Activated CD4-positive, alpha-beta T cell treated with anti-CD3 and anti-CD28 coated beads, Interleukin-2, Interleukin-4, amounts not matched to agents 100 ng/mL and 50 ng/mL, durations not matched to agents 16 hours and 8 hours (primary cell): Measurements from ENCODE around the gene MAPK10.

Experiments
- DNase-seq: peaks from one replicate; pipeline ENCODE4 v3.0.0-alpha.2; 2020; ENCODE audit warnings: low spot score

Gene MAPK10

DNA sequence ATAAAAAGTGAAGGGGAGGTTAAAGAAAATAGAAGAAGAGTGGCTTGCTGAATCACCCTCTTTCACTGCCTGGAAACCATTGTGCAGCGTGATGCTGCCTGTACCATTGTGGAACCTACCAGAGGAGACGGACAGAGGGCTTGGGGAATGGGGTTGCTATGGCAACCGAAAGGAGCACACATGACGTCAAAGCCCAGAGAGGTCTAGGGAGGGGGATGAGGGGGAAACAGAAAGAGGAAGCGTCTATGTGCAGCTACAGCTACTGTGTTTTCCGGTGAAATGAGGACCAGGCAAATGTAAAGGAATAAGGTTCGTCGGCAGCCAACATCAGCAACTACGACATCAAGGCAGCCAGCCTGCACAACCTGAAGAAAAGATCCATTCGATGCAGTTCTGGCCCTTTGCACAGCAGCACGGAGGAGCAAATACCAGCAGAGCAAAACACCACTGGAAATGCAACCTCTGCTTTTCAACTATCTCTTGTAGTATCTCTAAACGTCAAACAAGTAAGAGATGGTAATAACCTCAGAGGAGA lies at the start of gene MAPK10:
TSS of gene MAPK10 (minus strand) at position 110 of the 535 bp plus-strand sequence.
- DNase-seq: peak; percentile 42

DNA sequence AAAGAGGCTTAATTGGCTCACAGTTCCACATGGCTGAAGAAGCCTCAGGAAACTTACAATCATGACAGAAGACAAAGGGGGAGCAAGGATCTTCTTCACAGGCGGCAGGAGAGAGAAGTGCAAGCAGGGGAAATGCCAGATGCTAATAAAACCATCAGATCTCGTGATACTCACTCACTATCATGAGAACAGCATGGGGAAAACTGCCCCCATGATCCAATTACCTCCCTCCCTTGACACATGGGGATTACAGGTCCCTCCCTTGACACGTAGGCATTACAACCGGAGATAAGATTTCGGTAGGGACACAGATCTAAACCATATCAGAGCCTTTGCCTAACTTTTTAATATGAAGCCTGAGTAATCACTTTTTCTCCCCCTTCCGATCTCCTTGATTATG lies 43.7 kb upstream of the MAPK10 start:
- DNase-seq: no peak

DNA sequence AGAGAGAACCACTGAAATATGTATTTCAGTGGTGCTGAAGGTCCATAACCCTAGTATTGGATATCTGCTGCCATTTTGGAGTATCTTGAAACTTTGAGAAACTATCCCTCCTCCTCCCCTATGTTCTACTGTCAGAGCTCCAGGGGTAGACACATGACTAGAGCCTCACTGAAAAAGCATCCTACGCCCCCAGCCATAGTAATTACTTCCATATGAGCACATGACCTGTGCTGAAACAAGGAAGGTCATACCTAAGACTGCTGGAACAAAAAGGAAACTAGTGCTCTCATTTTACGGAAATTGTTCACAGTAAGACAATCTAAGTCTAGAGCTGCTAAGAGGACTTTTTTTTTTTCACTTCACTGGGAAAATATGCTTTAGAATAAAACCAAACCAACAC lies 42.0 kb upstream of the MAPK10 start:
- no peak for DNase-seq

DNA sequence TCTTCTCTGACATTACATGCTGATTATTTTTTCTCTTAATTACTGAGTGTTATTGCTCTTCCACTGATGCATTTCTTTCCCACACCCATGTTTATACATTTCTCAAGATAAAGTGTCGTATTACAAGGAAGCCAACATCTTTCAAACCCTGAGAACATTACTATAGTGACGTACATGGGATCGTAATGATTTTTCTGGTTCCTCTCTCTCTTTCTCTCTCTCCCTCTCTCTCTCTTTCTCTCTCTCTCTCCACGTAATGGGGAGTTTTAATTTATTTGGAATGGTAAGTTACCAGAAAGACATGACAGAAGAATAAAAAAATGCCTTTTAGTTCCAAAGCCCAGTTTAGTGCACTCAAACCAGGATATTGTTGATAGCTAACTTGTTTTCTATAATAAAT lies 40.4 kb upstream of the MAPK10 start:
- DNase-seq: no peak

DNA sequence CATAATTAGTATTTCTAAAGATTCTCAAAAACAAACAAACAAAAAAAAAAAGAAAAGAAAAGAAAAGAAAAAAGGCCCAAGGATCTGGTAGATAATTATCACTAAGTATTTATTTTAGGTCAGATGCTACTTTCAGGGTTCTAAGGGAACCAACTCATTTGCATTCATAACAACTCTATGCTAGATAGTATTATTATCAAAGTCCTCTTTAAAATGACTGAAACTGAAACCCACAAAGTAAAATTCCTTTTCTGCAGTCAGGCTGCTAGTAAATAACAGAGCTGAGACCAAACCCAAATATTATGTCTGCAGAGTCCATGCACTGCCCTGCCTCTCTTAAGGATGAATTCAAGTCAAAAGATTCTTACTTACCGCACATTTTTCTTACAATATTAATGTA lies 38.3 kb upstream of the MAPK10 start:
- DNase-seq: no peak

DNA sequence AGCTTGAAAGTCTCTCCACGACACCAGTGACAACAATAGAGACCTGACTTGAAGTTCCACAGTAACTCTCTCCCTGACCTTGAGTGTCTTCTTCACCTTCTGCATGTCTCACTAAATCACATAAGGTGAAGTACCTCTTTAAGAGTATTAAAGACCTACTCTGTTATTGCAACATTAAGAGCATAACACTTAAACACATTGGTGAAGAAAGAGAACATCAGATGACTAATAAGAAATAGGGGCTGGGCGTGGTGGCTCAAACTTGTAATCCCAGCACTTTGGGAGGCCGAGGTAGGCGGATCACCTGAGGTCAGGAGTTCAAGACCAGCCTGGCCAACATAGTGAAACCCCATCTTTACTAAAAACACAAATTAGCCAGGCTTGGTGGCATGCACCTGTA lies 33.9 kb upstream of the MAPK10 start:
- no peak for DNase-seq

DNA sequence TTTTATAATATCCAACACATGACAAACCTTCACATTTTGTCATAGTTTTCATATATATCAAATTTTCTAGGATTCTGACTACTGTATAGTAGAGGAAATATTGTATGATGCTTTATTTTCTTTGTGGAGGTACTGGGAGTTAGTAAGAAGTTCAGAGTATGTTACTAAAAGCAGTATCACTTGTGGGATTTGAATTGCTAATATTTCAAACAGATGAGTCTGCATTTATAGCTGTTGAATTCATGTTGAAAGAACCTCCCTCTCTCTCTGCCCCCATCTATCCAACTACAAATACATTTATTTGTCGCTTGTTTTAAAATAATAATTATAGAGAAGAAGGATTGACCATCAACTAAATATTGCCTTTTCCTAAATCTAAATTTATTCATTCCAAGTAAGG lies 29.8 kb upstream of the MAPK10 start:
- no peak for DNase-seq

DNA sequence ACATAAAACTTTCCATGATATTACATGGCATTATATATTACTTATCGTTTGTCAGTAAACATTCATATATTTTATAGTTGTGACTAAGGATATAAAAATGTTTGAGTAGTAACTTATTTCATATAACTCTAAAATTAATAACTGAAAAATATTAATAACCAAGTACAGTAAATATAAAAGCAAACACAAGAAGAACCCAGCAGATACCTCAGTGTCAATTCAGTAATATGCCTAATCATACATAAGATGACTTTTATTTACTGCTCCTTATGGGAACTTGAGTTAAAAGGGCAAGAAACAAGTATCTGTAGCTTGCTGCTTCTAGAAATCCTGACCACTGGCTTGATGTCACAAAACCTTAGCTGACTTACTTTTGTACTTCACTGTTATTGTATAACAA lies 28.4 kb upstream of the MAPK10 start:
- DNase-seq: no peak

DNA sequence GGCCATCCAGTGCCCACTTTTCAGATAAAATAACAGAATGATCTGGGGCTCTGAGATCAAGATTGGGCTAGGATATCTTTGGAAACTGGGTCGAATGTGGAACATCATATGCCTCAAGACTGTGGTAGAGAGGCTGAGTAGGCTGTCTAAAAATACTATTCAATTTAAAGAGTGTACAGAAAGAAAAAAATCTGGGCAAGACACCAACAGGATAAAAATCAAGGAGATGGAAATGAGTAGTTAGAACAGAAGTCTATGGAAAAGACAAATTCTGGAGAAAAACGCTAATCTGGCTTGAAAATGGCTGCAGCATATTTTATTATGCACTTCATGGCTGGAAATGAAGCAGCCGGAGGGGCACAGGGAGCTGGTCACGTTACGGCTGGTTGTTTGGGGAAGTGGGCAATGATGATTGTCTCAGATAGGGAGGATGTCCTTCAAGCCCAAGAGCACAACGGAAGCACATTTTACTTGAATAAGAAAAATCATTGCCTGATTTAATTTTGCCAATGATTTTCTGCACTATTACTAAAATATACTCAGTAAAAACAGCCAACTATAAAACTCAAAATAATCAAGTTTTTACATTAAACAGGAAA lies 27.1 kb upstream of the MAPK10 start:
- DNase-seq: no peak

DNA sequence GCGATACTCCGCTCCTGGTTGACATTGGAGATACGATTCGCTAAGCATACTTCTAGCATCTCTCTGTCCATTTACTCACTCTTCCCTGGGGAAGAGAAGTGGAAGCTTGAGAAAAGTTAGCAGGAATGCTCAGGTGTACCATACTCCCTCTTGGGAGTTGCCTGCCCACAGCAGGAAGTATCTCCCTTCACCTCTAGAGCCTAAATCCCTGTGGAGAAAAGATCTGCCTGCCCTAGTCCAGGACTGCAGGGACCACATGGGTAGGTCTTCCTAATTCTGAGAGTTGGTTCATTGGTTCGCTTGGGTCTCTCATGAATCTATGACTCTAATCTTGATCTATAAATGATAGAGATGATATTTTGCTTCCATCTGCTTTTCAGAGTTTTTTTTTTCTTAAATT lies 26.3 kb upstream of the MAPK10 start:
- no peak for DNase-seq

DNA sequence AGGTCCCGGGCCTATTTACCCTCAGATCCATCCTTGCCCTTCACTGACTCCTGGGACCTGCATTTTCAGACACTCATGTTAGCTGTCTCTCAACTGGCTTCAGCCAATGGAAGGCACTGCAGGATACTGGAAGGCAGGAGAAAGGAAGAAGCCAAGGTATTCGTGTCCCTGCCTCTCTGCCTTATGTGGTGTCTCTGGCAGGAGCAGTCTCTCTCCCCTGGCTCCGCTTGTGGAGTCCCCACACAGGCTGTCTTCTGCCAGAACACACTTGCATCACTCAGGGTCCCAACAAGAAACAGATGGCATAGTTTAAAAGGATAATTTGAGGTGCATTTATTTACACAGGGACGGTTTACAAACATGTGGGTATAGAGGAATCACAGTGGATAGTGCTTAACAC lies 21.6 kb upstream of the MAPK10 start:
- DNase-seq: no peak

DNA sequence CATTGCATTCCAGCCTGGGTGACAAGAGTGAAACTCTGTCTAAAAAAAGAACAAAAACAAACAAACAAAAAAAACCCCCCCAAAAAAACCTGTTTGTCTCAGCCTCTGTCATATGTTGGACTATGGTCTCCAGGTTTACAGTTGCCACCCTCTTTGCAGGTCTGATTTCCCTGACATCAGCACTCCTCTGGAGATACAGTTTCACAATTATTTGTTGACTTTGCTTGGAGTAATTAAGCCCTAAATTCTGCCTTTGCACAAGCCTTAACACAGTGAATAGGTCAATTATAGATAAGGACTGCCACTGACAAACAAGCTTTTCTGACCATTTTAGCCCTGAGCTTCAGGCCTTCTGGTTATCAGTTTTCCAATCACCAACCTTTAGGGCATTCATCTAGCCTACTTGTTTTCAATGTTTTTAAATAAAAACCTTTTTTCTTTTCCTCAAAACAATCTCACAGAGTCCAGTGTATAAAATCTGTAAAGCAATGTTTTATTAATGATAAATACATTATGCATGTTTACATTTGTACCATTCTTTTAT lies 20.4 kb upstream of the MAPK10 start:
- DNase-seq: no peak

DNA sequence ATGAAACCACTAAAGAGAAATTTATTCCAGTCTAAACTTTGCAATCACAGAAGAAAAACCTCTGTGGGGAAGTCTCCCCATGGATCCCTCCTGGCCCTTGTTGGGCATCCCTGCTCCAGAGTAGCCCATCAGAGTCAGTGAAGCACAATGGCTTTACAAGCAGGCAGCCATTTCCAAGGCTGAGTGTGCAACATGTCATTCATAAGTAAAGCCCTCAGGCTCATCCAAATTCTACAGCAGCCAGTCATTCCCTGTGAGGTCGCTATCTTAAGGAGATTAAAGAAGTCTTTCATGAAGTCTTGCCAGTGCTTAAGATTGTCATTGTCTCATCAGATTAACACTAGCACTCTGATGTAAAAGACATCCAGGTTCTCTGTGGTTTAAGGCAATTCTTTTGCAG lies 17.0 kb upstream of the MAPK10 start:
- no peak for DNase-seq

DNA sequence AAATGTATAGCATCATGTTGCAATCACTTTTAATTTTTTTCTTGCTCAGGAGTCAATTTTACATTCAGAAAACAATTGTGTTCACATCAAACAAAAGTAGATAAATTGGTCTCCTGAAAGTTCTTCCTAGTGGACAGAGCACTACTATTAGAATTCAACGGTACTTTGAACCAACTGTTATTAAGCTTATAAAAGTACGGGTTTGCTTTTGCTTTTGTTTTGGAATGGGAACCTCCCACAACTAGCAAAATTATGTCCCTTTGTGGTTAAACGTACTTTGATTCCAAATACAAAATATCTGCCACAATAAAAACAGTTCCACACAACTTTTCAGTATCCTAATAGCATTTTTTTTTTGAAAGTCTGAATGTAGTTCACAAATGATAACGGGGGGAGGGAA lies 8.6 kb upstream of the MAPK10 start:
- no peak for DNase-seq

DNA sequence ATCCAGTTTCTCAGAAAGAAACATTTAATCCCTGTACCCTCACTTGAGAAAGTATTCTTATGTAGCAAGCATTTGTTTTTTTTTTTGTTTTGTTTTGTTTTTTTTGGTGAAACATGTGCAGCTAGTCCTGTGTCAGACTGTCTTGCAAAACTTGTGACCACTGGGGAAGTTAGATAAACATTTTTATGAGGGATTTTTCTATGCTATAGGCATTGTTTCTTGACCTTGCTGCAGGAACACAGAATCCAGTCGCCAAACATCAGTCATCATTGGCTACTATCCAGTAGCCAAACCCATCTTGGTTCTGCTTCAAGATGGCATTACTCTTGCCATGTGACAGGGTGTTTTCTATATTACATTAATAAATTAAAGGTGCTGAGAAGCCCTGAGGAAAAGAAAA lies 7.7 kb upstream of the MAPK10 start:
- DNase-seq: no peak

DNA sequence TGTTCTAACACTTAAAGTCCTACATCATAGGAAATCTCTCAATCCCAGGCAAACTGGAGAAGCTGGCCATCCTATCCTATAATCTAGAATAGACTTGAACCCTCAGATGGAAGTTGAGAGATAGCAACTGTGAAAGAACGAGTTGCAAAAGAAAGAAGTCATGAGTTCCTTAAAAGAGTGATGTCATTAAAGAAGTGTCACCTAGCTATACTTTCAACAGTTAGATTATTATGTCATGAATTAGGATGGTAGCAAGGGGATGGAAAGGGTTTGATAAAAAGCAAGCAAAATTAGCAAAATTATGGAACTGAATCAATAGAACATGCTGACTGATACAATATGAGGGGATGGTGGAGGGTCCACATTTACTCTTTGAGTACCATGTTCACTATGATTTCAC lies 7.1 kb upstream of the MAPK10 start:
- no peak for DNase-seq

DNA sequence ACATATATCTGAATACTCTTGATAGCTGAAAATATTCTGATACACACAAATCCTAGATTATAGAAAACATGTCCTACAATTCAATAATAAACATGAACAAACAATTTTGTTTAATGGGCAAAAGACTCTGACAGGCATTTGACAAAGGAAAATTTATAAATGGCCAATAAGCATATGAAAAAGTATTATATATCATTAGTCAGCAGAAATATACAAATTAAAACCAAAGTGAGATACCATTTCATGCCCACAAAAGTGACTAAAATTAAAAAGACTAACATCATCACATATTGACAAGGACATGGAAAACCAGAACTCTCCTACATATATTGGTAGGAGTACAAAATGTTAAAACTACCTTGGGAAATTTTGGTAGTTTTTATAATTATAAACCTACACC lies 2.7 kb upstream of the MAPK10 start:
- no peak for DNase-seq

DNA sequence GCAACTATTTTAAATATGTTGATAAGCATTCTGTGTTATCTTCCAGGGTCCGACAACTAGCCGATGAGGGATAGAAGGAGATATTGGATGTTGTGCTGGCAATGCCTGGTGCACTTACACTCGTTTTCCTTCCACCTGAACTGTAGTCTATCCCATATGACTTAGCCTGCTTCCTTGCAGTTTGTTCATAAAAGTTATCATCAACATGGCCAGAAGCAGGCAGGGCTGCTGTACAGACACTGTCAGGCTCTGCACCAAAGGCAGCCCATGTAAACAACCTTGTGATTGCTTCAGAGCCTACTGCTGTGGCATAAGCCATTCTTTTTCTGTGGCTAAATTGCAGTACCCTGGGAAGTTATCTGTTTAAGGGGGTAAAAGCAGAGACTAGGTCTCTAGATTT lies 1.6 kb downstream of the MAPK10 start:
- DNase-seq: no peak

DNA sequence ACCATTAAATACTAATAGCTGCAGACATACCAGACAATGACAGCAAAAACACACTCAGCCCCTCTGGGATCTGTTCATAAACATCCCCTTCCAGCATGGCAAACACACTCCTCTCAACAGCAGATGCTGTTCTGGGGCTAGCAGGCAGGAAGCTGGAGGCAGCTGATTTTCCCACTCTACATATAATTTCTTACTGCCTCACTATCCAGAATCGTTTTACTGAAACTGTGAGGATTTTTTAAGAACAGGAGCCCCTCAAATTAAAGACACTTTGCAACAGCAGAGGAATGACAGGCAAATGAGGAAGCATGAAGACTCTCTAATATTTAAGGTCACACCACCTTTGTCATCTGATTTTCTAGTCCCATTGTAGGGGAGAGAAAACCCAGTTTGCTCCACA lies 2.2 kb downstream of the MAPK10 start:
- no peak for DNase-seq

DNA sequence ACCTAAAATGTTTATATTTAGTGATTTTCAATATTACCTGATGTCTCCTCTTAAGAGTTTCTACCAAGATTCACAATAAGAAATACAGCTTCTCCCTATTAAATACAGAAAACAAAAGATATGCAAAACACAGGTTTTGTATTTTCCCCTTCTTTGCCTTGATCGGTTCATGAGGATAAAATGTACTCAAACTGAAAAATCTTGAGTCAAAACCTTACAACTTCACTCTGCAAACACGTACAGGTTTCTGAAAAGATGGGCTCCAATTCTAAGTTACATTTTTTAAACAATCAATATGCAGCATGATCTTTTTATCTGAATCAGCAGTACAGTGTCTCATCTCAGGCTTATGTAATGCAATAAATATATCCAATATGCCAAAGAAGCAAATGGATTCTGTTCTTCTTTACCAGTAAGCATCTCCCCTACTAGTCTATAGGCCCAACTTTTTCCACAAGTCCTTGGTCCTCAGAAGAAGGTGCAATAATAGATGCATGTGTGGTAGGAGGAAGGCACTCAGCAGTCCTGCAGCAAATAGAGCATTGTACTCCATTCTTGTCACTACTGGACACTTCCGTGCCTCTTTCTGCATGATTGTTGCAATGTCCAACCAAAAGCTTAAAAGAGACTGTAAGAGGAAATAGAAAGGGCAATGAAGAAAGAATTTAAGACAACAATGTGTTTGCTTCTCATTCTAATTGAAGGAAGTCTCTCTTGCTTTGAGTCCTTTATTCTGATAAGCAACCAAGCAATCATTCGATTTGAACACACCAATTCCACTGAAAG lies 3.2 kb downstream of the MAPK10 start:
- DNase-seq: peak; percentile 33

DNA sequence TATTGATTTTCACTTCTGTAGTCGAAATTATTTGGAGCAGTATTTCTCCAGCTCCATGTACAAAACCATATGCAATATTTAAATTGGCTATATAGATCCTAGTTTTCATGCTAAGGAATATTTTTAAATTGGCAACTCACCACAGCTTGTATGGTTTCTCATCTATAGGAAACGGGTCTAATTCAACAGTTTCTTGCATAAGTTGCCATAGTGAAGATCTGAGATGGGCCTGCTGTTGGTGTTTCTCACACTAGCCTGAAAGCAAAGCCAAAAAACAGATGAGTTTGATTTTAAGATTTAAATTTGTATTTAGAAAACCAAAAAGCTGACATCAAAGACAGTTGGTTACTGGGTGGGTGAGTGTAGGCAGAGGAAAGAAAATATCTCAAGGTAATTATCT lies 5.5 kb downstream of the MAPK10 start:
- DNase-seq: no peak

DNA sequence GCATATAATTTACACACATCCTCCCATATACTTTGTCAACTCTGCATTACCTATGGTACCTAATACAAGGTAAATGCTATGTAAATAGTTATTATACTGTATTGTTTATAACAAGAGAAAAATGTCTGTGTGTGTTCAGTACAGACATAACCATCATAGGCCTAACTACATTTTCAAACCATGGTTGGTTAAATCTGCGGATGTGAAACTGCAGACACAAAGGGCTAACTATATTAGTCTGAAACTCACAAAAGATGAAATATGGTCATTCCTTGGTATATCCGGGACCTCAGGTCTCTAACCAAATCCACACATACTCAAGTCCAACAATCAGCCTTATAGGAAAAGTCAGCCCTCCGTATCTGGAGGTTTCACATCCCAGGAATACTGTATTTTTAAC lies 13.5 kb downstream of the MAPK10 start:
- no peak for DNase-seq

DNA sequence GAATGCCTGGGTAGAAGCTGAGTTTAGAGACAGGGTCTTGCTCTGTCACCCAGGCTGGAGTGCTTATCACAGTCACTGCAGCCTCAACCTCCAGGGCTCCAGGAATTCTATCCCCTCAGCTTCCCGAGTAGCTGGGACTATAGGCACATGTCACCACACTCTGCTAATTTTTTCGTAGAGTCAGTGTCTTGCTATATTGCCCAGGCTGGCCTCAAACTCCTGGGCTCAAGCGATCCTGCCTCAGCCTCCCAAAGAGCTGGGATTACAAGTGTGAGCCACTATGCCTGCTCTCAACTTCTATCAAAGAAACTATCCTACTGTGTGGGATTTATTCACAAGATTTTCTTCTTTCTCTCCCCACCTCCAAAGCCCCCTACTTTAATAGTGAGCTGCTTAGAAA lies 15.7 kb downstream of the MAPK10 start:
- no peak for DNase-seq

DNA sequence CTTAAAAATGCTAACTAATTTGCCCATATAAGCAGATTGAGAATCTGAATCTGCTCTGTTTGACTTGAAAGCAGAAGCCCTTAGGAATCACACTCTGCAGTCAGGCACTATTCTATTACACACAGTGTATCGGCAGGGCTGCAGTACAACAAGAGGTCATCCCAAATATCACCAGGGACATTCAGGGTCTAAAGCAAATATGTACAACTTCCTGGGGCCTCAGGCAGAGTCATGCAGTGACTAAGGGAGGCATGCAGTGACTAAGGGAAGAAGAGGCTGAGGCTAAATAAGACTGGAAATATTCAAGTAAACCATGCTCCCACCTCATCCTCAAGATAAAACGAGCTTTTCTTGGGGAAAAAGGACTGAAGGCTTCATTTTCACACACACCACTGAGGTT lies 20.9 kb downstream of the MAPK10 start:
- DNase-seq: no peak
